NCI-H2196 treated with DMSO at 0.1 percent for 48 hours (cell line): ENCODE measurements around the gene BCAS1.

Experiments used
- DNase-seq: peaks from one replicate; lab custom pipeline; 2025; ENCODE audit not compliant: unreplicated experiment; lab: John Stamatoyannopoulos, UW

The BCAS1 gene

GRCh38 chr20:53964501-53965253, 105.7 kb downstream of the BCAS1 start:
- DNase-seq, result no peak

GRCh38 chr20:53964067-53964466, 106.3 kb downstream of the BCAS1 start:
- DNase-seq, result no peak

GRCh38 chr20:53963635-53964034, 106.8 kb downstream of the BCAS1 start:
- DNase-seq, result no peak

- DNase-seq, result no peak
Observed at GRCh38 chr20:53962388-53962787, 108.0 kb downstream of the BCAS1 start.

- DNase-seq, result no peak
Observed at GRCh38 chr20:53961527-53961926, 108.9 kb downstream of the BCAS1 start.

GRCh38 chr20:53960579-53961272, 109.7 kb downstream of the BCAS1 start:
- DNase-seq, result no peak

- no peak for DNase-seq
Observed at GRCh38 chr20:53959911-53960578, 110.3 kb downstream of the BCAS1 start.

- DNase-seq, result no peak
Observed at GRCh38 chr20:53958260-53958659, 112.1 kb downstream of the BCAS1 start.

- no peak for DNase-seq
Observed at GRCh38 chr20:53957451-53958172, 112.8 kb downstream of the BCAS1 start.

- no peak for DNase-seq
Observed at GRCh38 chr20:53956013-53956715, 114.2 kb downstream of the BCAS1 start.

GRCh38 chr20:53954723-53955658, 115.4 kb downstream of the BCAS1 start:
- DNase-seq, result no peak

- DNase-seq, result no peak
Observed at GRCh38 chr20:53952528-53953096, 117.8 kb downstream of the BCAS1 start.

GRCh38 chr20:53950578-53950977, 119.8 kb downstream of the BCAS1 start:
- DNase-seq, result no peak

- no peak for DNase-seq
Observed at GRCh38 chr20:53950031-53950430, 120.4 kb downstream of the BCAS1 start.

GRCh38 chr20:53949319-53949839, 121.0 kb downstream of the BCAS1 start:
- no peak for DNase-seq

- DNase-seq, result no peak
Observed at GRCh38 chr20:53948383-53949318, 121.7 kb downstream of the BCAS1 start.

- no peak for DNase-seq
Observed at GRCh38 chr20:53947501-53948195, 122.7 kb downstream of the BCAS1 start.
